Mesendoderm (in vitro differentiated cells): Measurements from ENCODE around the gene S100A1.

ENCODE experiments used
- DNase-seq: peaks from one replicate; pipeline ENCODE4 v3.0.0; 2013
- H2AK5ac ChIP-seq: 2 replicates; pipeline ENCODE4 v1.6.1; 2013; ENCODE audit warnings: low read length, inconsistent platforms
- H2BK120ac ChIP-seq: 2 replicates; pipeline ENCODE4 v1.6.1; 2013; ENCODE audit warnings: low read depth, mild to moderate bottlenecking, low read length, moderate library complexity, mixed read lengths
- H2BK15ac ChIP-seq: replicated peaks from 2 replicates; pipeline ENCODE4 v1.6.1; 2013; ENCODE audit warnings: low read depth, mild to moderate bottlenecking, moderate library complexity
- H2BK5ac ChIP-seq: 2 replicates; pipeline ENCODE4 v1.6.1; 2013; ENCODE audit warnings: low read length, inconsistent platforms
- H3K18ac ChIP-seq: 2 replicates; pipeline ENCODE4 v1.6.1; 2013; ENCODE audit warnings: mild to moderate bottlenecking, low read length, mixed read lengths
- H3K23ac ChIP-seq: one replicate; pipeline ENCODE4 v1.6.1; 2013; ENCODE audit warnings: low read length
- H3K27ac ChIP-seq: 2 replicates; pipeline ENCODE4 v1.5.1; 2013; ENCODE audit warnings: low read depth, mild to moderate bottlenecking, inconsistent platforms, low read length, moderate library complexity
- H3K27me3 ChIP-seq: 2 replicates; pipeline ENCODE4 v1.6.1; 2013; ENCODE audit warnings: low read length, control low read depth, mild to moderate bottlenecking, inconsistent platforms; ENCODE audit not compliant: insufficient read depth, poor library complexity
- H3K36me3 ChIP-seq: 2 replicates; pipeline ENCODE4 v1.6.1; 2013; ENCODE audit warnings: low read length, inconsistent platforms; ENCODE audit not compliant: control insufficient read depth, insufficient read depth
- H3K4ac ChIP-seq: one replicate; pipeline ENCODE4 v1.6.1; 2013; ENCODE audit warnings: low read depth, mild to moderate bottlenecking, low read length, moderate library complexity
- H3K4me1 ChIP-seq: 2 replicates; pipeline ENCODE4 v1.6.1; 2013; ENCODE audit warnings: low read depth, low read length, inconsistent platforms; ENCODE audit not compliant: control insufficient read depth
- H3K4me2 ChIP-seq: 2 replicates; pipeline ENCODE4 v1.6.1; 2013; ENCODE audit warnings: low read length
- H3K4me3 ChIP-seq: 2 replicates; pipeline ENCODE4 v1.5.1; 2013; ENCODE audit warnings: mild to moderate bottlenecking, low read length
- H3K56ac ChIP-seq: one replicate; pipeline ENCODE4 v1.6.1; 2013; ENCODE audit warnings: low read length
- H3K79me1 ChIP-seq: 2 replicates; pipeline ENCODE4 v1.6.1; 2013; ENCODE audit warnings: low read length, inconsistent platforms
- H3K79me2 ChIP-seq: 2 replicates; pipeline ENCODE4 v1.6.1; 2013; ENCODE audit warnings: mild to moderate bottlenecking, low read length; ENCODE audit not compliant: control insufficient read depth, insufficient read depth
- H3K9ac ChIP-seq: 2 replicates; pipeline ENCODE4 v1.6.1; 2013; ENCODE audit warnings: low read length, inconsistent platforms
- H4K5ac ChIP-seq: one replicate; pipeline ENCODE4 v1.6.1; 2013; ENCODE audit warnings: low read length
- H4K8ac ChIP-seq: one replicate; pipeline ENCODE4 v1.6.1; 2013; ENCODE audit warnings: low read depth, mild to moderate bottlenecking, control low read depth, low read length, moderate library complexity
- WGBS: extraction: QIAGEN DNeasy Blood & Tissue Kit; methylation state at CpG from one replicate; pipeline ENCODE4 v1.1.7; 2013; ENCODE audit warnings: low lambda C conversion rate, missing lambda C conversion rate; ENCODE audit not compliant: insufficient coverage; ENCODE audit errors: extremely low coverage; 5-methylcytosine and 5-hydroxymethylcytosine counted together

Gene S100A1

GRCh38 chr1:153617663-153618062 is 10.6 kb upstream of the S100A1 start:
- no CpG with 5 or more reads among the region's 6 CpGs for WGBS

GRCh38 chr1:153619171-153619570 is 9.1 kb upstream of the S100A1 start:
- H2AK5ac ChIP-seq: no peak overlapping the region
- no peak overlapping the region for H3K4me2 ChIP-seq

More at GRCh38 chr1:153617663-153618062, 10.6 kb upstream of the S100A1 start:
- H3K4ac ChIP-seq: no peak overlapping the region
- no peaks in the 10 kb centered on the region for H3K79me2 ChIP-seq
- H4K8ac ChIP-seq: no peak overlapping the region
- H3K79me1 ChIP-seq: no peaks in the 10 kb centered on the region
- H3K27ac ChIP-seq: no peak overlapping the region
- H2BK5ac ChIP-seq: no peak overlapping the region
- H3K18ac ChIP-seq: no peak overlapping the region
- no peak overlapping the region for H3K23ac ChIP-seq
- no peaks in the 10 kb centered on the region for H3K27me3 ChIP-seq
- H3K4me2 ChIP-seq: no peak overlapping the region
- peak; percentile 85 for DNase-seq
- no peak overlapping the region for H3K4me3 ChIP-seq
- no peak overlapping the region for H4K5ac ChIP-seq
- no peaks in the 10 kb centered on the region for H3K36me3 ChIP-seq
- no peak overlapping the region for H2BK15ac ChIP-seq
- H3K56ac ChIP-seq: no peak overlapping the region
- peaks cover 3% of the 10 kb centered on the region for H3K4me1 ChIP-seq
- H2BK120ac ChIP-seq: no peak overlapping the region
- no peak overlapping the region for H2AK5ac ChIP-seq
- no peak overlapping the region for H3K9ac ChIP-seq

GRCh38 chr1:153623101-153623500 is 5.1 kb upstream of the S100A1 start:
- no peak overlapping the region for H3K4ac ChIP-seq
- H3K9ac ChIP-seq: no peak overlapping the region
- H3K27ac ChIP-seq: no peak overlapping the region
- H3K79me2 ChIP-seq: no peaks in the 10 kb centered on the region
- H3K56ac ChIP-seq: no peak overlapping the region
- H3K23ac ChIP-seq: no peak overlapping the region
- H2BK5ac ChIP-seq: no peak overlapping the region
- H2AK5ac ChIP-seq: no peak overlapping the region
- H3K4me2 ChIP-seq: no peak overlapping the region
- H3K36me3 ChIP-seq: no peaks in the 10 kb centered on the region
- H2BK15ac ChIP-seq: no peak overlapping the region
- H2BK120ac ChIP-seq: no peak overlapping the region
- no peaks in the 10 kb centered on the region for H3K79me1 ChIP-seq
- no peak overlapping the region for H4K8ac ChIP-seq
- no peaks in the 10 kb centered on the region for H3K27me3 ChIP-seq
- no peak for DNase-seq
- no peak overlapping the region for H3K18ac ChIP-seq
- no peak overlapping the region for H3K4me3 ChIP-seq
- H4K5ac ChIP-seq: no peak overlapping the region
- peaks cover 2% of the 10 kb centered on the region for H3K4me1 ChIP-seq
- no CpG with 5 or more reads among the region's 7 CpGs for WGBS

More at GRCh38 chr1:153619171-153619570, 9.1 kb upstream of the S100A1 start:
- H3K4me1 ChIP-seq: no peaks in the 10 kb centered on the region
- no peaks in the 10 kb centered on the region for H3K27me3 ChIP-seq
- no peak overlapping the region for H3K9ac ChIP-seq
- no peak overlapping the region for H3K4me3 ChIP-seq
- no peak overlapping the region for H3K23ac ChIP-seq
- H3K79me1 ChIP-seq: no peaks in the 10 kb centered on the region
- H3K79me2 ChIP-seq: no peaks in the 10 kb centered on the region
- H3K27ac ChIP-seq: no peak overlapping the region
- H3K36me3 ChIP-seq: no peaks in the 10 kb centered on the region
- no peak overlapping the region for H3K56ac ChIP-seq
- H4K8ac ChIP-seq: no peak overlapping the region
- H4K5ac ChIP-seq: no peak overlapping the region
- H2BK5ac ChIP-seq: no peak overlapping the region
- no peak overlapping the region for H3K18ac ChIP-seq
- WGBS: no CpG with 5 or more reads among the region's 6 CpGs
- DNase-seq: no peak
- H3K4ac ChIP-seq: no peak overlapping the region
- no peak overlapping the region for H2BK120ac ChIP-seq
- no peak overlapping the region for H2BK15ac ChIP-seq

GRCh38 chr1:153624965-153625611 is 3.1 kb upstream of the S100A1 start:
- H2BK120ac ChIP-seq: no peak overlapping the region
- H3K27me3 ChIP-seq: no peaks in the 10 kb centered on the region
- H3K79me1 ChIP-seq: no peaks in the 10 kb centered on the region
- H4K5ac ChIP-seq: no peak overlapping the region
- no peak overlapping the region for H2BK5ac ChIP-seq
- DNase-seq: no peak
- no CpG with 5 or more reads among the region's 10 CpGs for WGBS
- no peak overlapping the region for H2AK5ac ChIP-seq
- no peaks in the 10 kb centered on the region for H3K79me2 ChIP-seq
- no peak overlapping the region for H3K18ac ChIP-seq
- H3K23ac ChIP-seq: no peak overlapping the region
- H3K9ac ChIP-seq: no peak overlapping the region
- H3K4ac ChIP-seq: no peak overlapping the region
- H4K8ac ChIP-seq: no peak overlapping the region
- H3K4me3 ChIP-seq: no peak overlapping the region
- no peak overlapping the region for H3K27ac ChIP-seq
- H2BK15ac ChIP-seq: no peak overlapping the region
- H3K4me2 ChIP-seq: no peak overlapping the region
- peaks cover 2% of the 10 kb centered on the region for H3K4me1 ChIP-seq
- H3K56ac ChIP-seq: no peak overlapping the region
- no peaks in the 10 kb centered on the region for H3K36me3 ChIP-seq

- Histone ChIP-seq H3K18ac (no peak overlapping the region), H2BK15ac (no peak overlapping the region), H3K56ac (peak overlapping the region; percentile 89), H2BK120ac (no peak overlapping the region), H3K27ac (no peak overlapping the region), H3K4ac (no peak overlapping the region), H3K4me2 (no peak overlapping the region), H3K4me3 (no peak overlapping the region), H3K23ac (no peak overlapping the region), H3K36me3 (no peaks in the 10 kb centered on the region), H3K9ac (peak overlapping the region; percentile 83), H4K5ac (no peak overlapping the region), H3K79me1 (no peaks in the 10 kb centered on the region), H3K4me1 (peaks cover 2% of the 10 kb centered on the region), H3K27me3 (no peaks in the 10 kb centered on the region), H4K8ac (no peak overlapping the region), H2BK5ac (no peak overlapping the region), H2AK5ac (no peak overlapping the region), H3K79me2 (no peaks in the 10 kb centered on the region)
- DNase-seq: no peak
- no CpG with 5 or more reads among the region's 3 CpGs for WGBS
Observed at GRCh38 chr1:153626477-153626903, 1.7 kb upstream of the S100A1 start.
